Measurements from ENCODE around the gene LUC7L. TPM values are rescaled to one million over a fixed set of nuclear protein-coding genes. Genes with fewer than 3 reads are reported as not detected.
A peak's percentile ranks its signal among the peaks of the same experiment; 100 is the strongest.
"Not testable (repeated sequence)": the region's sequence is repeated elsewhere in the genome, so short reads cannot be mapped to it uniquely, and the experiment has no call there.

Gene LUC7L
- total RNA-seq, 1 donor from 2014 or later = 231 TPM

DNA sequence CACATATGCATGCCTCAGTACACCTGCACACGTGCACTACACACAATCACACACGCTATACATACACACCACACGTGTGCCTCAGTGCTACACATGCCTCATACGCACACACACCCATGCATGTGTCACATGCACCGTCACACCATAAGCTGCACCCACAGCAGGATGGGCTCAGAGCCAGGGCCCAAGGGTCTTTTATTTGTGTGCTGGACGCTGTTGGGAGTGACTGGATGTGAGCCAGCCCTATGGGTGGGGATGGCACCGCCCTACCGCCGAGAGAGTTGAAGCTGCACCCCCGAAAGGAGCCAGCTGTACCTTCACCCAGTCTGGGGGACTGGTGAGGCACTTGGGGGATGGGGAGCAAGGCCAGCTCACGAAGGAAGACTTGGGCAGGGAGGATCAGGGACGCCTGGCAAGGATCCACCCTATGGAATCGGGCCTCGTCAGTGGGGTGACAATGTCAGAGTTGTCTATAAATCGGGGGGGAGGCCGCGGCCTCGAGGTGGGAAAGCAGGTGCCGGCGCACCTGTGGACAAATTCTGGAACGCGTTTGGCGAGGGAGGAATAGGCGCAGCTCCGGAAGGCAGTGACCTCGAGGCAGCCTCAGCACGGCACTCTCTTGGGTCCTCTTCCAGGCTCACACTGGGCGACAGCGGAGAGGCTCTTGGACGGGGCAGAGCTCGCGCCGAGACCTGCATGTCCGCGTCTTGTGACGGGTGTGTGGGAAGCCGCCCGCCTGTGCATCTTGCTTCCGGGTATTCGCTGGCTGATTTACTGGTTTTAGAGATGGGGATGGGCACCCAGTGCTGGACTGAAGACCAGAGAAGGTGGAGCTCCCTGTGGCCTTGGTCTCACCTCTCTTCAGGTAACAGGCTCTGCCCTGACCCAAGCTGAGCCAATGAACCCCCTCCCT, 39.1 kb upstream of the LUC7L start:
- H3K4me3 ChIP-seq = no peak overlapping the region
- Mint-ChIP-seq H3K27ac (peak overlapping the region; percentile 54), H3K36me3 (no peaks in the 10 kb centered on the region), H3K27me3 (ENCODE audit: insufficient read depth, low read depth) (peaks cover 10% of the 10 kb centered on the region), H3K4me1 (peaks cover 7% of the 10 kb centered on the region), H3K4me3 (no peak overlapping the region), H3K9me3 (no peaks in the 10 kb centered on the region)
- H3K4me1 ChIP-seq = no peaks in the 10 kb centered on the region
- TF ChIP-seq EZH2 (IDR thresholded peaks at IDR 0.05) (no peak), EZH2phosphoT487 (IDR thresholded peaks at IDR 0.05) (no peak)
- TF ChIP-seq, protein P1, sequence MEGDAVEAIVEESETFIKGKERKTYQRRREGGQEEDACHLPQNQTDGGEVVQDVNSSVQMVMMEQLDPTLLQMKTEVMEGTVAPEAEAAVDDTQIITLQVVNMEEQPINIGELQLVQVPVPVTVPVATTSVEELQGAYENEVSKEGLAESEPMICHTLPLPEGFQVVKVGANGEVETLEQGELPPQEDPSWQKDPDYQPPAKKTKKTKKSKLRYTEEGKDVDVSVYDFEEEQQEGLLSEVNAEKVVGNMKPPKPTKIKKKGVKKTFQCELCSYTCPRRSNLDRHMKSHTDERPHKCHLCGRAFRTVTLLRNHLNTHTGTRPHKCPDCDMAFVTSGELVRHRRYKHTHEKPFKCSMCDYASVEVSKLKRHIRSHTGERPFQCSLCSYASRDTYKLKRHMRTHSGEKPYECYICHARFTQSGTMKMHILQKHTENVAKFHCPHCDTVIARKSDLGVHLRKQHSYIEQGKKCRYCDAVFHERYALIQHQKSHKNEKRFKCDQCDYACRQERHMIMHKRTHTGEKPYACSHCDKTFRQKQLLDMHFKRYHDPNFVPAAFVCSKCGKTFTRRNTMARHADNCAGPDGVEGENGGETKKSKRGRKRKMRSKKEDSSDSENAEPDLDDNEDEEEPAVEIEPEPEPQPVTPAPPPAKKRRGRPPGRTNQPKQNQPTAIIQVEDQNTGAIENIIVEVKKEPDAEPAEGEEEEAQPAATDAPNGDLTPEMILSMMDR (IDR thresholded peaks at IDR 0.05) = no peak
- H4K20me1 ChIP-seq (ENCODE audit: low read depth) = no peaks in the 10 kb centered on the region
- H3K27me3 ChIP-seq = peaks cover 4% of the 10 kb centered on the region
- H3K27ac ChIP-seq = no peak overlapping the region
- H3F3A ChIP-seq (ENCODE audit: low read depth) = peaks cover 19% of the 10 kb centered on the region
- no peak overlapping the region for H2AFZ ChIP-seq (replicated peaks)
- DNase-seq (ENCODE audit: low spot score) = no peak
- H3K9me3 ChIP-seq (ENCODE audit: low read depth) = no peaks in the 10 kb centered on the region
- no peaks in the 10 kb centered on the region for H3K79me2 ChIP-seq (ENCODE audit: low read depth)
- H3K9ac ChIP-seq = no peak overlapping the region
- no peak overlapping the region for H3K4me2 ChIP-seq
- H3K36me3 ChIP-seq = no peaks in the 10 kb centered on the region

DNA sequence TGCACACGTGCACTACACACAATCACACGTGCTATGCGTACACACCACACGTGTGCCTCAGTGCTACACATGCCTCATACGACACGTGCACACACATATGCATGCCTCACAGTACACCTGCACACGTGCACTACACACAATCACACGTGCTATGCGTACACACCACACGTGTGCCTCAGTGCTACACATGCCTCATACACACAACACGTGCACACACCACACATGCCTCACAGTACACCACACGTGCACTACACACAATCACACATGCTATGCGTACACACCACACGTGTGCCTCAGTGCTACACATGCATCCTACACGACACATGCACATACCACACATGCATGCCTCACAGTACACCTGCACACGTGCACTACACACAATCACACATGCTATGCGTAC, 38.3 kb upstream of the LUC7L start:
- H4K20me1 ChIP-seq (ENCODE audit: low read depth); H3K27me3 Mint-ChIP-seq (ENCODE audit: insufficient read depth, low read depth); H3K27me3 ChIP-seq; DNase-seq (ENCODE audit: low spot score); H3K27ac ChIP-seq; H3K4me3 ChIP-seq; H3K36me3 ChIP-seq; H3K9ac ChIP-seq; H3K4me1 Mint-ChIP-seq; H2AFZ ChIP-seq (replicated peaks); H3K79me2 ChIP-seq (ENCODE audit: low read depth); H3K4me1 ChIP-seq; H3K9me3 Mint-ChIP-seq; H3K9me3 ChIP-seq (ENCODE audit: low read depth); H3K36me3 Mint-ChIP-seq; H3K4me2 ChIP-seq: not testable (repeated sequence)
- peaks cover 19% of the 10 kb centered on the region for H3F3A ChIP-seq (ENCODE audit: low read depth)
- Mint-ChIP-seq H3K4me3 (peak overlapping the region; percentile 20), H3K27ac (peak overlapping the region; percentile 54)

DNA sequence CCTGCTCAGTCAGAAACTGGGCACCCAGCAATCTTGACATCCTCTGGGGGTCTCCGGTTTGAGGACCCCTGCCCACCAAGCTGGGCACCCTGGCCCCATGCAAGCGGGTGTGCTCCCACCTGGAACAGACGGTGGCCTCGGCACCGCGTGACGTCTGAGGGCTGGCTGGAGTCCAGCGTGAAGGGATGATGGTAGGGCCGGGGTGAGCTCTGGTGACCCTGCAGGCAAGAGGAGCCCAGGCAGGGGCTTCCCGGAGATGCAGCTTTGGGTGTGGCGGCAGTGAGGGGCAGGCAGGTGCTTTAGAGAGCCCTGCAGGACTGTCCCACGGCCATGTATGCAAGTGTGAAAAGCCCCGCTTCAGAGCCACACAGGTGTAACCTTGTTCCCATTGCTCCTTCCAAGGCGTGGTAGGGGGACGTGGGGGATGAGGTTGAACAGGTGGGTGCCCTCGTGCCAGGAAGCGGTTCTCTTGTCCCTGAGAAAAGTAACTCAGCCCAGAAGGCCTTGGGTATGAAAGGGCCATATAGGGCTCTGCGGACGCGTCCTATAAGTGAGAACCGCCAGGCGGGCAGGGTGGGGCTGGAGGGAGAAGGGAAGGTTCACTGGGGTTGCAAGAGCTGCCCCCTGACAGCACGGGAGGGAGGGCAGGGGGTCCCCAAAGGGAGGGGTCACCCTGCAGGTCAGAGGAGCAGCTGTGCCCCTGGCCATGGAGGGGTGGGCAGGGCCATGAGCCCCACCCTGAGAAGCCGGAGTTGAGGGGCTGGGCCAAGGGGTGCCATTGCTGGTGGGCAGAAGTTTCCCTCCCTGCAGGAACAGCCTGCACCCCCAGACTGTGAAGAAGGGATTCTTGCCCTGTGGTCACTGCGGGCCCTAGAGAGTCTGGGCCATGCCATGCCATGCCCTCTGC, 37.3 kb upstream of the LUC7L start:
- Mint-ChIP-seq H3K36me3 (peaks cover 5% of the 10 kb centered on the region), H3K4me1 (peaks cover 7% of the 10 kb centered on the region), H3K4me3 (no peak overlapping the region), H3K9me3 (no peaks in the 10 kb centered on the region), H3K27me3 (ENCODE audit: insufficient read depth, low read depth) (peaks cover 5% of the 10 kb centered on the region), H3K27ac (no peak overlapping the region)
- H3K4me2 ChIP-seq = no peak overlapping the region
- no peaks in the 10 kb centered on the region for H3K4me1 ChIP-seq
- H4K20me1 ChIP-seq (ENCODE audit: low read depth) = no peaks in the 10 kb centered on the region
- H3K27ac ChIP-seq = no peak overlapping the region
- TF ChIP-seq EZH2 (IDR thresholded peaks at IDR 0.05) = no peak
- TF ChIP-seq, protein P1 (IDR thresholded peaks at IDR 0.05) = no peak
- no peak for TF ChIP-seq EZH2phosphoT487 (IDR thresholded peaks at IDR 0.05)
- H3K4me3 ChIP-seq = no peak overlapping the region
- H3K36me3 ChIP-seq = no peaks in the 10 kb centered on the region
- peaks cover 19% of the 10 kb centered on the region for H3F3A ChIP-seq (ENCODE audit: low read depth)
- no peak overlapping the region for H2AFZ ChIP-seq (replicated peaks)
- no peaks in the 10 kb centered on the region for H3K79me2 ChIP-seq (ENCODE audit: low read depth)
- H3K9me3 ChIP-seq (ENCODE audit: low read depth) = no peaks in the 10 kb centered on the region
- no peaks in the 10 kb centered on the region for H3K27me3 ChIP-seq
- no peak overlapping the region for H3K9ac ChIP-seq
- DNase-seq (ENCODE audit: low spot score) = no peak
